ENCODE measurements around the gene TSFM.

Gene TSFM

DNA sequence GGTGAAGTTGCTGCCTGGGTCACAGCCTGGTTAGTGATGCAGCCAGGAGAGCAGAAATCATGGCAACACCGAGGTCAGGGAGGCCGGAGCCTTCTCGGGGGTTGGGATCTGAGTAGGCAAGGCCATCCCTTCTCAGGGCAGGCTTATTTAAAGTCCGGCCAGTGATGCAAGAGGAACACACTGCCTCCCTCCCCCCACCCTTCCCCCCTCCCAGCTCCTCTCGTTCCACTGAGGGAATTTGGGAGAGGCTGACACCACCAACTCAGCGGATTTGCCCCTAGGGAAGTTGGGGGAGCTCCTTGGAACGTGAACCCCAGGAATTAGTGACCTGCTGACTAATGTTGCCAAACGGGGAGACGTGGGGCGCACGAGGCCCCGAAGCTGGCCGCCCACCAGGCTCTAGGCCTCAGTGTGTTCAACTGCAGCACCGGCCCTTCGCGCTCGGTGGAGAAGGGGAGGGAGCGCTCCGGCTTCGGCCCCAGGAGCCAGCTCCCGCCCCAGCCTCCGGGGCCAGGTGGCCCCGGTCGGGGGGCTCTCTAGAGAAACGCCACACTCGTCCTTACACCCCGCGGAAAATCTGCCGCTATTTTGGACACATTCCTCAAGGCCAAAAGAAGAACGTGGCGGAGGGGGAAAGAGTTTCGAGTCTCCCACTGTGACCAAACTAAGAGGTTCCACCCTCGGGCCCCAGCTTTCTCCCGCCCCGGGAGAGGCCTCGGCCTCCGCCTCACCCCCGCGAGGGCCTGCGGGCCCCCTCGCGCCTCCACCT, 62.3 kb downstream of the TSFM start:
- DNase-seq: peak in 3 of 10 donors; percentile 42 to 89 (median 77)
- intact Hi-C loops (cut with DNase I): loop anchor here (5.0 kb wide), 1 partner anchor 47 kb away; no protein-coding TSS in a partner anchor

DNA sequence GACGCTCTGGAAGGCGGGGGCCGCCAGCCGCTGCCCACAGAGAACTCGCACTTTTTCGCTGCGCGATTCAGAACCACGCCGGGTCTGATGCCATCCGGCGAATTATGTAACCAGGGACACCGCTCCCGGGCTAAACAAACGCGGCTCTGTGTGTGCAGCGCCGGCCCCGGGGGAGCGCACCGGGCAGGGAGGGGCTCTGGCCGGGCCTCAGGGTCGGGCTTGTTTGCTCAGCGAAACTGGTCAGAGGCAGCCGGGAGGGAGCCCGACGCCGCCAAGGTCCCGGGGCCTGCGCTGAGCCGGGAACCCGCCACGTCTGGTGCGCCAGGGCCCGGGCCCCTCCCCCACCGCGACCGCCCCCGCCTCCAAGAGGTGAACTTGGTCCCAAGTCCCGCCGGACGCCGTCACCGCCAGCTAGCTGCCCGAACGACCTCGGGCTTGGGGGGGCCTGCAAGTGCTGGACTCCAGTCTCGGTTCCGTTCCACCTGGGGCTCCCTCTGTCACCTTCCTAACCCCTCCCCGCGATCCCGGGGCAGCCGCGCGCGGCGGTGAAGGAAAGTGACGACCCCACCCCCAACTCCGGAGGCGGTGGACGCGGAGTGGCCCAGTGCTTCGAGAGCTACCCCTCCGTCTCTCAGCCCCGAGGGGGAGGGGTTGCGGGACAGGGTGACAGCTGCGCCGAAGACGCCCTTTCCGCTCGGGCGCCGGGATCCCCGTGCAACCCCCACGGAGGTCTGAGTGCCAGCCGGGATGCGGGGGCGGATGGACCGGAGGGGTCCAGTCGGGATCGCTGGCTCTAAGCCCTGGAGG, 63.1 kb downstream of the TSFM start:
- intact Hi-C loops (cut with DNase I): loop anchor here (5.0 kb wide), 1 partner anchor 47 kb away; no protein-coding TSS in a partner anchor
- peak; percentile 77 to 98 (median 83) for DNase-seq

DNA sequence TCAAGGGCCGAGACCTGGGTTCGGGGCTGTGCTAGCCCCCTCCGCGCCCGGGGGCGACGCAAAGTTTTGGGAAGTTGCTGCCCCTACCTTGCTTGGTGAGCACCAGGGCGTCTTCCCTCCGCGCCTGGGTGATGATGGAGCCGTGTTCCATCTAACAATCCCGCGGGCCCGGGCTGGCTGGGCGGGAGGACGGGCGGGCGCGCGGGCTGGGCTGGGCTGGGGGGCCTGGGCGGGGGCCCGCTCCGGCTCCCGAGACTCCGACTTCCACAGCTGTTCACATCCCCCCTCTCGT, 63.6 kb downstream of the TSFM start:
- intact Hi-C loops (cut with DNase I): loop anchor here (5.0 kb wide), 1 partner anchor 46 kb away; no protein-coding TSS in a partner anchor
- DNase-seq: peak in 1 of 10 donors; percentile 74

DNA sequence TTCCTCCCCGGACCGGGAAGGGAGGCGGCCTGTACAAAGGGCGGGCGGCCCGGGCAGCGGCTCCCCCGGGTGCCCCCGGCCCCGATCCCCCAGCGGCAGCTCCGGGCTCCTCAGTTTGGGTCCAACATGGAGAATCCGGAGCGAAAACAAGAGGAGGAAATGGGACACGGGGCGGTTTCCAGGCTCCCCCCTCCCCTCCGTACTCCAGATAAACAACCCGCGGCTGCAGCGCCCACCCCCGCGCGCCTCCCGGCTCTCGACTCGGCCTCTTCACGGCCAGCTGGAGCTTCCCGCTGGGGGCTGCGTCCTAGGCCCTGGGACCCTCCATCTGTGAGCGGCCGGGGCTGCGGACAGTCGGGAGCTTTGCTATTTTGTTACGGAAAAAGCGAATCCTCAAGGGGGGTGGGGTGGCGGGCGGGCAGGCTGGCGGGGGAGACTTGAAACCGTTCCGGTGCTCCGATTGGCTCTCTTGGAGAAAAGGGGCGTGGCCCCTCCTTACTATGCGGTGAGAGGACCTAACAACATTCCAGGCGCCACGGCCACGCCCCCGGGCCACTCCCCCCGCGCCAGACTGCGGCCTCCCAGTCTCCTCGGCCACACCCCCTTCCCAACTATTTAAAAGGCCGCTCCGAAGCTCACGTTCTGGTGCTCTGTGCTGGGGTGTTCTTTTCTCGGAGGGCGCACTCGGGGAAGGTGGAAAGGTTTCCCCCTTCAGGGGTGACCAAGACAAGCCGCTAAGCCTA, 64.2 kb downstream of the TSFM start, which contains the start of gene CTDSP2:
TSS of gene CTDSP2 (minus strand) at position 153 of the 743 bp plus-strand sequence. CDS start 294 bp downstream, outside the sequence.
- intact Hi-C loops (cut with DNase I): loop anchor here (5.0 kb wide), 1 partner anchor 46 kb away; no protein-coding TSS in a partner anchor
- DNase-seq: peak; percentile 99 to 100 (median 100)
